Endothelial cell of umbilical vein (primary cell): ENCODE results near the gene ETS1. TPM values are rescaled to one million over a fixed set of nuclear protein-coding genes. Genes with fewer than 3 reads are reported as not detected.

ENCODE experiments used
- BruUV-seq: library from RNA; stranded (reverse); fragments of 400-500 nt; replicated peaks from 2 replicates; lab custom pipeline; 2021; lab: Mats Ljungman, UMichigan
- CTCF ChIA-PET: fragments of 300-600, 350-600 bp; sonication (Branson Sonifier 250); formaldehyde crosslinking; loops from one replicate; lab custom pipeline; 2021; ENCODE audit warnings: antibody characterized with exemption, inconsistent platforms; lab: Charles Lee
- POLR2A ChIA-PET: fragments of 300-600, 350-600 bp; sonication (Branson Sonifier 250); formaldehyde crosslinking; loops from one replicate; lab custom pipeline; 2021; ENCODE audit warnings: antibody characterized with exemption, inconsistent platforms; lab: Charles Lee
- DNase-seq: peaks from one replicate; pipeline ENCODE4 v3.0.0-alpha.2; 2011; ENCODE audit warnings: low read depth, low spot score
- FAIRE-seq: peaks from 2 replicates; lab custom pipeline; 2011; peaks lifted over from hg19 to GRCh38; lab: Jason Lieb, UNC
- H2AFZ ChIP-seq: 2 replicates; pipeline ENCODE4 v1.6.0; 2012; ENCODE audit warnings: low read depth, low read length, control low read depth, inconsistent platforms
- H3K27ac ChIP-seq: 2 replicates; pipeline ENCODE4 v1.5.1; 2011; ENCODE audit warnings: low read depth, mild to moderate bottlenecking, control low read depth, low read length, moderate library complexity; ENCODE audit not compliant: insufficient read depth
- H3K27me3 ChIP-seq, 2 experiments: 2 replicates each; pipeline versions ENCODE4 v1.6.0 to v1.6.1; 2011; ENCODE audit warnings: low read length in 2 of 2, mixed read lengths in 1 of 2; ENCODE audit not compliant: control insufficient read depth in 2 of 2, insufficient read depth in 2 of 2
- H3K36me3 ChIP-seq, 2 experiments: 2 replicates in 1 of 2; 3 replicates in 1 of 2; pipeline ENCODE4 v1.5.1; 2011; ENCODE audit warnings: low read length in 2 of 2, mild to moderate bottlenecking in 1 of 2, moderate library complexity in 1 of 2; ENCODE audit not compliant: control insufficient read depth in 2 of 2, insufficient read depth in 2 of 2; ENCODE audit errors: extremely low read depth in 1 of 2
- H3K4me1 ChIP-seq: 3 replicates; pipeline ENCODE4 v1.5.1; 2011; ENCODE audit warnings: mild to moderate bottlenecking, low read length; ENCODE audit not compliant: control insufficient read depth, insufficient read depth; ENCODE audit errors: extremely low read depth
- H3K4me2 ChIP-seq: 2 replicates; pipeline ENCODE4 v1.6.1; 2011; ENCODE audit warnings: low read length, control low read depth, mixed read lengths; ENCODE audit not compliant: insufficient read depth
- H3K4me3 ChIP-seq, 3 experiments: fragments of 200-600 bp in 1 of 3; sonication (generic), shearing (Covaris generic) in 1 of 3; replicated peaks in 1 of 3; 2 replicates each; pipeline ENCODE4 v1.5.1; 2011 to 2016; ENCODE audit warnings: control low read depth in 3 of 3, low read length in 3 of 3, mild to moderate bottlenecking in 2 of 3, inconsistent platforms in 1 of 3, low read depth in 1 of 3, moderate library complexity in 1 of 3; ENCODE audit not compliant: insufficient read depth in 1 of 3
- H3K79me2 ChIP-seq: 2 replicates; pipeline ENCODE4 v1.6.0; 2012; ENCODE audit warnings: low read length, inconsistent platforms; ENCODE audit not compliant: control insufficient read depth, insufficient read depth
- H3K9ac ChIP-seq: replicated peaks from 2 replicates; pipeline ENCODE3; 2011; ENCODE audit warnings: low read length, control low read depth; ENCODE audit not compliant: insufficient read depth; ENCODE audit errors: extremely low read depth
- H3K9me1 ChIP-seq: replicated peaks from 3 replicates; pipeline ENCODE4 v1.6.0; 2011; ENCODE audit warnings: mild to moderate bottlenecking, low read length; ENCODE audit not compliant: control insufficient read depth, insufficient read depth; ENCODE audit errors: extremely low read depth
- H3K9me3 ChIP-seq: replicated peaks from 2 replicates; pipeline ENCODE4 v1.5.1; 2012; ENCODE audit warnings: low read length, inconsistent platforms; ENCODE audit not compliant: control insufficient read depth, insufficient read depth
- H4K20me1 ChIP-seq: replicated peaks from 2 replicates; pipeline ENCODE3; 2011; ENCODE audit warnings: mild to moderate bottlenecking, low read length; ENCODE audit not compliant: control insufficient read depth, insufficient read depth; ENCODE audit errors: extremely low read depth
- EZH2 ChIP-seq: IDR thresholded peaks from 2 replicates; pipeline ENCODE4 v1.6.1; 2012; ENCODE audit warnings: borderline replicate concordance, low read depth, mild to moderate bottlenecking, moderate library complexity, low read length, inconsistent platforms; ENCODE audit not compliant: severe bottlenecking
- FOS ChIP-seq: IDR thresholded peaks from 2 replicates; pipeline ENCODE4 v1.6.1; 2011; ENCODE audit warnings: mild to moderate bottlenecking, low read length, moderate library complexity, borderline replicate concordance; ENCODE audit not compliant: insufficient read depth
- GATA2 ChIP-seq: IDR thresholded peaks from 2 replicates; pipeline ENCODE4 v1.7.0; 2011; ENCODE audit warnings: low read depth, mild to moderate bottlenecking, moderate library complexity, mixed read lengths, low read length; ENCODE audit not compliant: insufficient read length, insufficient read depth
- MYC ChIP-seq: IDR thresholded peaks from one replicate; pipeline ENCODE4 v1.6.1; 2011; ENCODE audit warnings: mild to moderate bottlenecking, low read depth, low read length
- dilution Hi-C: fragments of 300-500 bp; cut with MboI; formaldehyde crosslinking; loops from one replicate; pipeline ENCODE4 v1.15.0; 2019; ENCODE audit warnings: low sequenced_read_pairs; ENCODE audit not compliant: extremely low pct_ligation_motif_present
- intact Hi-C: fragments of 100-400 bp; cut with micrococcal nuclease; formaldehyde crosslinking; loops from one replicate; pipeline ENCODE4 v1.10.0; 2022
- polyA plus RNA-seq, 4 experiments: library from polyadenylated mRNA; depleted of rRNA in 3 of 4; stranded (reverse) in 3 of 4; unstranded in 1 of 4; fragments of >200 nt; gene quantifications; 2 replicates each; pipeline versions ENCODE4 v1.2.1 to v1.2.3, GENCODE V29; 2011 to 2012; ENCODE audit warnings: missing spikeins in 1 of 4
- total RNA-seq: library from RNA; stranded (reverse); gene quantifications from 2 replicates; pipeline ENCODE4 v1.2.3, GENCODE V29; 2021

ETS1 gene
- total and polyA plus RNA-seq, 2 donors (not counting 3 experiments of a cell fraction or from before 2014, with no cell fraction given), result 34.2 to 115 TPM

DNA sequence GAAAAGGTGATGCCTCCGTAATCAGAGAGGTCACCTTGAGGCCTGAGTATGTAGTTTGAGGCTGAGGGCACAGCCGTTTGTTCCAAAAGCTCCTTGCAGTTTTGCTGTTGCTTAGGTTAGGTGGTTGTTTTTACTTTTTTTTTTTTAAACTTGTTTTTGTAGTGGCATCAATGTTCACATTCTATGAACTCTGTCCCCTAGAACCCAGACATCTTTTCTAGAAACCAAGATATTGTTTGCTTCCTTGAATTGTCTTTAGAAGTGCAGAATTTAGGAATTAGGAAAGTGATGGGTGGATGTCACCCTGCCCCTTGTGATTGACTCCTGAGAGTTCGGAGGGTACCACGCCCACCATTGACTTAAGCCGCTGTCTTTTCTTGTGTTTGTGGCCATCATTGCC lies 35.7 kb upstream of the ETS1 start:
- POLR2A ChIA-PET, result interaction anchor here (0.7 kb wide), 1 partner anchor 361 kb away, joined by 3 read pairs; no protein-coding TSS in a partner anchor
- BruUV-seq, result no TSS peak

DNA sequence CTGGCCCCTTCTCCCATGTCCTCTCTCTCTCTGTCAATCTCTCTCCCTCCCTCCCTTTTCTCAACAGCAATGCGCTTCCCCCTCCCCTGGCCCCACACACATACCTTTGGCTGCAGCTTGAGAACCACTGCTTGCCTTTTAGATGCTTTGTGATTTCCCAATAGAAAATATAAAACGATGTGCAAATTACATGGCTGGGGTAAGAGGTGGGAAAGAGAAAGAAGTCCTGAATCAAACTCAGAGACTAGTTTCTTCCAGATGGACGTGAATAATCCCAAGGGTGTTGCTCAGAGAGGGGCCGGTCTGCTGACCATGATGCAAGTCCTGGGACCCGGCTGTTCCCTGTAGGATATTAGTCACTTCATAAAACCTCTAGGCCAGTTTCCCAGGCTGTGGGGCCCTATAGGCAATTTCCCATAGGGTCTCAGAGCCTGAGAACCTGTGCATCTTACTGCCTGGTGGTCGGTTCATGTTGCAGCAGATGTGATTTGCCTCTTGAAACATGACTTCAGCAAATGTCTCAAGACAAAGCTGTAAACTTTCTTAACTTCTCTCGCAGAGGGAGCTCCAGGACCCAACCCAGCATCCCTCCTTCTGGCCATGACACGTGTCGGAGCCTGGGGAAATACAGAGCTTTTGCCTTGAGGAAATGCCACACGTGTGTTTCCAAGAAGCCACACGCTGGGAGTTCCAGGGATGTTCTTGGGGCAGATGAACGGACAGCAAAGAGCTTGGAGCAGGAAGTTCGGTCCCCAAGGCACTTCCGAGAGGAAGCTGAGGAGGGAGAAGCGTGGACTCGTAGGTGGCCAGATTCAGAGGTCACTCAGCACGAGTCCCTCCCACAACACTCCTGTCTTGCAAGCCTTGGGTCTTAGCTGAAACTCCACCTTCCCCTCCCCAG lies 34.5 kb upstream of the ETS1 start:
- no TSS peak for BruUV-seq
- TF ChIP-seq MYC, result no peak
- TF ChIP-seq FOS, result no peak
- TF ChIP-seq EZH2, result no peak
- Histone ChIP-seq H3K9ac (no peak overlapping the region), H2AFZ (no peak overlapping the region), H3K9me3 (no peaks in the 10 kb centered on the region), H4K20me1 (no peaks in the 10 kb centered on the region), H3K4me1 (no peaks in the 10 kb centered on the region), H3K4me2 (no peak overlapping the region), H3K27ac (no peak overlapping the region), H3K27me3 (peaks cover 0 to 1% of the 10 kb centered on the region in 2 experiments), H3K9me1 (no peaks in the 10 kb centered on the region), H3K36me3 (no peaks in the 10 kb centered on the region), H3K79me2 (no peaks in the 10 kb centered on the region), H3K4me3 (no peak overlapping the region)
- CTCF ChIA-PET, result interaction anchor here (0.7 kb wide), 1 partner anchor 48 kb away, joined by 3 read pairs; no protein-coding TSS in a partner anchor
- no peak for DNase-seq
- dilution Hi-C loops (no loop called here), intact Hi-C loops (no loop called here)
- POLR2A ChIA-PET, result no interaction called here
- peak; percentile 64 for FAIRE-seq

More for the DNA sequence above, 35.7 kb upstream of the ETS1 start:
- Histone ChIP-seq H3K79me2 (no peaks in the 10 kb centered on the region), H4K20me1 (no peaks in the 10 kb centered on the region), H3K4me2 (no peak overlapping the region), H3K9me1 (no peaks in the 10 kb centered on the region), H3K36me3 (no peaks in the 10 kb centered on the region), H3K9me3 (no peaks in the 10 kb centered on the region), H3K27ac (no peak overlapping the region), H2AFZ (no peak overlapping the region), H3K4me1 (no peaks in the 10 kb centered on the region), H3K9ac (no peak overlapping the region), H3K4me3 (no peak overlapping the region), H3K27me3 (no peaks in the 10 kb centered on the region)
- dilution Hi-C loops, result no loop called here
- DNase-seq (no peak), FAIRE-seq (no peak)
- intact Hi-C loops, result no loop called here
- CTCF ChIA-PET, result interaction anchor here (0.7 kb wide), 1 partner anchor 465 kb away, joined by 3 read pairs; no protein-coding TSS in a partner anchor
- no peak for TF ChIP-seq GATA2
